Stimulated activated CD4-positive, alpha-beta T cell treated with anti-CD3 and anti-CD28 coated beads, TNF-alpha, amount 100 ng/mL, for 48 hours (primary cell): ENCODE data around the gene RAPGEF1.

ENCODE experiments used
- DNase-seq, 3 donors: peaks; one replicate each; pipeline ENCODE4 v3.0.0-alpha.2; 2020; ENCODE audit warnings: low read depth in 3 of 3

The RAPGEF1 gene

GRCh38 chr9:131625508-131625787 lies 114.4 kb downstream of the RAPGEF1 start:
- no peak for DNase-seq

DNA sequence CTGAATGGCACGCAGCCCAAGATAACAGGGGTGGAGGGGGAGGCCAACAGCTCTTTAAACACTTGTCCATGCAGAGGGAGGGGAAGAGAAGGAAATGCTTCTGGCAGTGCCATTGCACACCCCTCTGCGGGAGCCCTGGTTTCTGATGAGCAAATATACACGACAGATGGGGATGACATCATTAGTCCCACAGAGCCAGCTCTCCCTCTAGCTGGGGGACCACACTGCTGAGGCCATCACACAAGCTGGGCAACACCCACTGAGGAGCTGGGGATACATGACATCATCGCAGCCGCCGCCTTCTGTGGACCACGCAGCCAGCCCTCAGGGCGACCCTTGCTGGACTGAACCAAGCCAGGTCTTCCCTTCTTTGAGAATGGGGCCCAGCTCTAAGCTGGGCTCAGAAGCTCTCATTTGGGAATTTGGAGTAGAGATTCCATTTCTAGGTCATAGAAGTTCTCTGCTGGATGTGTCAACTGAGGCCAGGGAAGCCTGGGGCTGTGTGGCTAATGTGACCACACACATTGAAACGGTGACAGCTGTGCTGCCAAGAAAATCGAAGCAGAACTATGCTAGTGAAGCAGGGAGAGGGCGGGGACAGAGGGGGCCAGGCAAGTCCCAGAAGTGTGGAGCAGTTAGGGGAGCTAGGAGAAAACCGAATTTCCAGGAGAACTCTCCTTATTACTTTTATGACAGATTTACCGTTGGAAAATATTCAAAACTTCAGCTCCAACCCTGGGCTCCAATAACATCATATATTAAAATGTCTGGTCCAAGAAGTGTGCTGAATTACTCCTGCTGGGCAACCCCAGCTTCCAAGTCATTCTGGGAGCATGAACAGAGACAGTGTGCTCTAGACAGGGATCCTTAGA lies 115.0 kb downstream of the RAPGEF1 start:
- no peak for DNase-seq

- DNase-seq = no peak
Observed at GRCh38 chr9:131623655-131624330, 116.1 kb downstream of the RAPGEF1 start.

DNA sequence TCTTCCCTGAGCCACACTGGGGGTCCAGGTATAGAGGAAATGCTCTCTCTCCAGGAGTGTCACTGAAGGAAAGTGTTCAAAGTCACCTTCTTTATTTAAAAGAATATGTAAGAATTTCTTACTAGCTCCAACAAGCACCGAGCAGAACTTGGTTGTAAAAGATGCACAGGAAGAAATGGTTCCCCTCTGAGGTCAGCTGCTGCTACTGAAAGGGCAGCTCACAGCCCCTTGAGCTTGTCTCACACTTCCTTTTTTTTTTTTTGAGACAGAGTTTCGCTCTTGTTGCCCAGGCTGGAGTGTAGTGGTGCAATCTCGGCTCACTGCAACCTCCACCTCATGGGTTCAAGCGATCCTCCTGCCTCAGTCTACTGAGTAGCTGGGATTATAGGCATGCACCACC lies 117.4 kb downstream of the RAPGEF1 start:
- no peak for DNase-seq

GRCh38 chr9:131621551-131622358 lies 118.1 kb downstream of the RAPGEF1 start:
- no peak for DNase-seq

DNA sequence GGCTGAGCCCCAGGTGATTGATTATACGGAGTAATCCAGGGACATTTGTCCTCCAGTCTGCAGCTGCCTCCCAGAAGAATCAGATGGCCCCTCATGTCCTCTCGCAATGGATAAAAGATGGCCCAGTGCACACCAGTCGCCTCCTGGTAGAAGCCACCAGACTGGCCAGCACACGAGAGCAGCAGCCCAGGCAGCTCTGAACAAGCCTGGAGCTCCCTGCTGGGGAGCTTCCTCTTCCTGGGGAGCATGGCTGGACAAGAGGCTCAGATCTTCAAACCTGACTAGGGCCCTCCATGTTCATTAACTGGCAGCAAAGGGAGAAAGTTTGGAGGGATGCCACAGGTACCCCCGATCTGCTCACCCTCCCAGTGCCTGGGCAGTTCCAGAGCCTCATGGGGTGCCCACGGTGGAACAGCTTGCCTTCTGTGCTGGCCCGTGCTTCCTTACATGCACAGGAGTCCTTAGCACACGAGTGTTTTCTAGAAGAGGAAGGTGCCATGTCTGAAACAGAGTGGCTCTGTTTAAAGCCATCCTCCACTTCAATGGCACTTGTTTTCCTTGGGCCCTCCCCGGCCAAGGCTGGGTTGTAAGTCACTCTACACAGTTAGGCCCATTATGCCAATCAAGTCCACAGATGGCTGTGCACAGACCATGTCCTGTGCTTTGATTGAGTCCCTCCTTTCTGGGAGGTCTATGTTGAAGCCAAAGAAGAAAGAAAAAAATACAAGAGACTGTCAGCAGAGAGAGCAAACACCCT lies 118.9 kb downstream of the RAPGEF1 start:
- DNase-seq = no peak

GRCh38 chr9:131619680-131620079 lies 120.2 kb downstream of the RAPGEF1 start:
- no peak for DNase-seq

- no peak for DNase-seq
Observed at GRCh38 chr9:131618785-131619184, 121.1 kb downstream of the RAPGEF1 start.

GRCh38 chr9:131618071-131618479 lies 121.8 kb downstream of the RAPGEF1 start:
- DNase-seq = no peak

- DNase-seq = no peak
Observed at GRCh38 chr9:131617611-131618010, 122.3 kb downstream of the RAPGEF1 start.

DNA sequence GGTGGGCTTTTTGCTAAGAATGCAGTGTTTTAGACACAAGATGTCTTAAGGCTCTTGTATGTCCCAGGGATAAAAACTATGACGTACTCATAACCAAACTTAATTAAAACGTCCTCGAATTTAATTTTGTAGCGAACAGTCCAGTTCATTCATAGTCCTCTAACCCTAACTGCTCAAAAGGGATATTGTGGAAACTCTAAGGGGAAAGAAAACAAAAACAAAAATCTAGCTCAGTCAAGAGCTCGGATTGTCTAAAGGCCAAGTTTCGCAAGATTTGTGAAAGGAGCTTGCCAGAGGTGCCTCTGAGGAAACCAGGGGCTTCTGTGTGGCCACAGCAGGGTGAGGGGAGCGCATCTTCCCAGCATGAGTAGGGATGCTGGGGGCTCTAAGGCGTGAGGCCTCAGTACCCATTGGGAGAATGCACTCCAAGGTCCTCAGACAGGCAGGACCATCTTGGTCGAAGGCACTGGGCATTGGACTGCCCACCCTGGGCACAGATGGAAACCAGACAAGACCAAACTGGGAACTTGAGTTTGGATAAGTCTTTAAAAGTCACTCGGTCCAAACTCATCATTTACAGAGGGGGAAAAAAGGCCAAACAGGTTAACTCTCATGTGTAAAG lies 122.8 kb downstream of the RAPGEF1 start:
- no peak for DNase-seq

DNA sequence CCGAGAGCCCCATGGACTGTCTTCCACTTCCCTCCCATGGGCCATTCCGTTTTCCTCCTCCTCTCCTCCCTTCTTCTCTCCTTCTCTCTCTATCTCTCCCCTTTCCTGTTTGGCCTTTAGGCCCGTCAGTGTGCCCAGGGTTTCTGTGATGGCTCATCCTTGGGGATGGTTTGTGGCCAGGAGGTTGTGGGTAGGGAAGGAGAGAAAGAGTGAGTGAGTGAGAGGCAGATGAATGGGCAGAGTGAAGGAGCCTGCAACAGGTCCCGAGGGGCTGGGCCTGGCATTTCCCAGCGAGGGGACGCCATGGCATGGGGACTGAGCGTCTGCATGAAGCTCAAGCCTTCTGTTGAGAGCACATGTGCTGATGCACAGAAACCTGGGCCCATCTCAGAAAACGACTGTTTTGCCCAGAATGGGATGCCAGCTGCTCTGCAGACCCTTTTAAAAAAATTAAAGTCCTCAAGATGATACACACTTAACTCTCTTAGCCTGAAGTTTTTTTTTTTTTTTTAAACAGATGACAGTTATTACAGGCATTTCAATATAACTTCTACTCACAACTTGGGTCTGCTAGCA lies 125.4 kb downstream of the RAPGEF1 start:
- no peak for DNase-seq

- DNase-seq = no peak
Observed at GRCh38 chr9:131613921-131614320, 126.0 kb downstream of the RAPGEF1 start.

GRCh38 chr9:131612851-131613250 lies 127.0 kb downstream of the RAPGEF1 start:
- no peak for DNase-seq

- no peak for DNase-seq
Observed at GRCh38 chr9:131611586-131612315, 128.1 kb downstream of the RAPGEF1 start.

- DNase-seq = no peak
Observed at GRCh38 chr9:131610231-131610761, 129.6 kb downstream of the RAPGEF1 start.

- no peak for DNase-seq
Observed at GRCh38 chr9:131609099-131609830, 130.6 kb downstream of the RAPGEF1 start.

DNA sequence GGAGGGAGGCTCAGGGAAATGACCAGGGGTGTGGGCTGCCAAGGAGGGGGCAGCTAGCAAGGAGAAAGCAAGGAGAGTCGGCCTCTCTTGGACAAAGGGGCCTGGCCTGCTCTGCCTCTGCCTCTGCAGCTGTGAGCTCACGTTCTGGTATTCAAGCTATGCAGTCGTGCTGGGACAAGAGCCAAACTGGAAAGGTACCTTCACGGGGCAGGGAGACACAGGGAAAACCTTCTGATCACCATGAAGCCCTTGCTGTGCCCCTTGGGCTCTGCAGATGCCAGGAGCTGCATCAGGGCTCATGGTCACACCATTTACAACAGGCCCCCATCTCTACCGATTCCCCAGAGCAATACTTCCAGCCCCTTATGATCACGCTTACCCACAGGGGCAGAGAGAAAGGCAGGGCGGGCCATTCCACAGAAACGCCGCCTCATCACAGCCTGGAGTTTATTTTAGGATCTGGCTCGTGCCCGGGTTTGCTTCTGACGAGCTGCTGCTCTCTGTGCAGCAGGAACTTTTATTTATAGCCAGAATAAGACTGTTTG lies 131.3 kb downstream of the RAPGEF1 start:
- DNase-seq = no peak

DNA sequence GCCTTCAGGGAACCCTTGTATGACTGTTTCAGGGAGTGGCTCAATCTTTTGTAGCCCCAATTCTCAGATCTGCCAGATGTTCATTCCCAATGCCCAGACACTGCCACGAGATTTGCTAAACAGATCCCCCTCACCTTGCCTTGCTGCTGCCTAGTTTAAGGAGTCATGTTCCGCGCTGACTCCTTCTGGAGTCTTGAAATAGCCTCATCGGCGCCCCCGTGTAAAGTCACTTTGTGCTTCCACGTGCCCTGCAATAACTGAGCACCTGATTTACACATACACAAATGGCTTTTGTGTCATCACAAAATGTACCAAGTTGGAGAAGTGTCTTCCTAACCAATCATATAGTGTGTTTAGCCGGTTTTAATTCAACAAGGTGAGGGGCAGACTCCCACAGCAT lies 132.3 kb downstream of the RAPGEF1 start:
- DNase-seq = no peak
